Activated T-cell treated with anti-CD3 and anti-CD28 coated beads for 1 hour (primary cell): ENCODE results near the gene KAT8.

Source experiments
- DNase-seq: peaks from one replicate; pipeline ENCODE4 v3.0.0-alpha.2; 2020; ENCODE audit warnings: low read depth

Gene KAT8

GRCh38 chr16:31117384-31118222, at the start of gene KAT8:
TSS of gene KAT8 (plus strand) at chr16:31117664. CDS start at chr16:31117682, 18 bp downstream.
- DNase-seq, result peak; percentile 93

- DNase-seq, result no peak
Measured at GRCh38 chr16:31071861-31072260, 45.6 kb upstream of the KAT8 start.

GRCh38 chr16:31072540-31073141, 44.8 kb upstream of the KAT8 start:
- no peak for DNase-seq

- DNase-seq, result peak; percentile 79
Measured at GRCh38 chr16:31073142-31073969, 44.1 kb upstream of the KAT8 start.

- peak; percentile 93 for DNase-seq
Measured at GRCh38 chr16:31073970-31074813, 43.3 kb upstream of the KAT8 start, which contains the start of the genes ZNF646 and ZNF668. TSS of gene ZNF646 (plus strand) at chr16:31074422. CDS start at chr16:31076325, 1,903 bp downstream. TSS of gene ZNF668 (minus strand) at chr16:31074240. CDS start at chr16:31064459, 9,781 bp downstream.

GRCh38 chr16:31074814-31075183, 42.7 kb upstream of the KAT8 start:
- DNase-seq, result no peak

GRCh38 chr16:31076319-31076718, 41.1 kb upstream of the KAT8 start:
- no peak for DNase-seq

- DNase-seq, result no peak
Measured at GRCh38 chr16:31077024-31077423, 40.4 kb upstream of the KAT8 start.

GRCh38 chr16:31077592-31078396, 39.7 kb upstream of the KAT8 start:
- DNase-seq, result no peak

GRCh38 chr16:31078597-31079341, 38.7 kb upstream of the KAT8 start:
- DNase-seq, result no peak

- no peak for DNase-seq
Measured at GRCh38 chr16:31079342-31079944, 38.0 kb upstream of the KAT8 start.

- no peak for DNase-seq
Measured at GRCh38 chr16:31080035-31080629, 37.3 kb upstream of the KAT8 start.

GRCh38 chr16:31080756-31081419, 36.6 kb upstream of the KAT8 start:
- DNase-seq, result no peak

GRCh38 chr16:31081428-31082351, 35.8 kb upstream of the KAT8 start:
- no peak for DNase-seq

GRCh38 chr16:31082368-31083045, 35.0 kb upstream of the KAT8 start:
- DNase-seq, result no peak

- DNase-seq, result no peak
Measured at GRCh38 chr16:31083081-31083480, 34.4 kb upstream of the KAT8 start.

GRCh38 chr16:31083556-31083955, 33.9 kb upstream of the KAT8 start:
- no peak for DNase-seq
